Endothelial cell of umbilical vein (primary cell): ENCODE measurements around the gene FAS. TPM values are rescaled to one million over a fixed set of nuclear protein-coding genes. Genes with fewer than 3 reads are reported as not detected.
"Not testable (repeated sequence)": the region's sequence is repeated elsewhere in the genome, so short reads cannot be mapped to it uniquely, and the experiment has no call there.

Experiments
- BruUV-seq: library from RNA; stranded (reverse); fragments of 400-500 nt; replicated peaks from 2 replicates; lab custom pipeline; 2021; lab: Mats Ljungman, UMichigan
- CTCF ChIA-PET: fragments of 300-600, 350-600 bp; sonication (Branson Sonifier 250); formaldehyde crosslinking; loops from one replicate; lab custom pipeline; 2021; ENCODE audit warnings: antibody characterized with exemption, inconsistent platforms; lab: Charles Lee
- POLR2A ChIA-PET: fragments of 300-600, 350-600 bp; sonication (Branson Sonifier 250); formaldehyde crosslinking; loops from one replicate; lab custom pipeline; 2021; ENCODE audit warnings: antibody characterized with exemption, inconsistent platforms; lab: Charles Lee
- DNase-seq: peaks from one replicate; pipeline ENCODE4 v3.0.0-alpha.2; 2011; ENCODE audit warnings: low read depth, low spot score
- FAIRE-seq: peaks from 2 replicates; lab custom pipeline; 2011; peaks lifted over from hg19 to GRCh38; lab: Jason Lieb, UNC
- H2AFZ ChIP-seq: 2 replicates; pipeline ENCODE4 v1.6.0; 2012; ENCODE audit warnings: low read depth, low read length, control low read depth, inconsistent platforms
- H3K27ac ChIP-seq: 2 replicates; pipeline ENCODE4 v1.5.1; 2011; ENCODE audit warnings: low read depth, mild to moderate bottlenecking, control low read depth, low read length, moderate library complexity; ENCODE audit not compliant: insufficient read depth
- H3K27me3 ChIP-seq, 2 experiments: 2 replicates each; pipeline versions ENCODE4 v1.6.0 to v1.6.1; 2011; ENCODE audit warnings: low read length in 2 of 2, mixed read lengths in 1 of 2; ENCODE audit not compliant: control insufficient read depth in 2 of 2, insufficient read depth in 2 of 2
- H3K36me3 ChIP-seq, 2 experiments: 2 replicates in 1 of 2; 3 replicates in 1 of 2; pipeline ENCODE4 v1.5.1; 2011; ENCODE audit warnings: low read length in 2 of 2, mild to moderate bottlenecking in 1 of 2, moderate library complexity in 1 of 2; ENCODE audit not compliant: control insufficient read depth in 2 of 2, insufficient read depth in 2 of 2; ENCODE audit errors: extremely low read depth in 1 of 2
- H3K4me1 ChIP-seq: 3 replicates; pipeline ENCODE4 v1.5.1; 2011; ENCODE audit warnings: mild to moderate bottlenecking, low read length; ENCODE audit not compliant: control insufficient read depth, insufficient read depth; ENCODE audit errors: extremely low read depth
- H3K4me2 ChIP-seq: 2 replicates; pipeline ENCODE4 v1.6.1; 2011; ENCODE audit warnings: low read length, control low read depth, mixed read lengths; ENCODE audit not compliant: insufficient read depth
- H3K4me3 ChIP-seq, 3 experiments: fragments of 200-600 bp in 1 of 3; sonication (generic), shearing (Covaris generic) in 1 of 3; replicated peaks in 1 of 3; 2 replicates each; pipeline ENCODE4 v1.5.1; 2011 to 2016; ENCODE audit warnings: control low read depth in 3 of 3, low read length in 3 of 3, mild to moderate bottlenecking in 2 of 3, inconsistent platforms in 1 of 3, low read depth in 1 of 3, moderate library complexity in 1 of 3; ENCODE audit not compliant: insufficient read depth in 1 of 3
- H3K79me2 ChIP-seq: 2 replicates; pipeline ENCODE4 v1.6.0; 2012; ENCODE audit warnings: low read length, inconsistent platforms; ENCODE audit not compliant: control insufficient read depth, insufficient read depth
- H3K9ac ChIP-seq: replicated peaks from 2 replicates; pipeline ENCODE3; 2011; ENCODE audit warnings: low read length, control low read depth; ENCODE audit not compliant: insufficient read depth; ENCODE audit errors: extremely low read depth
- H3K9me1 ChIP-seq: replicated peaks from 3 replicates; pipeline ENCODE4 v1.6.0; 2011; ENCODE audit warnings: mild to moderate bottlenecking, low read length; ENCODE audit not compliant: control insufficient read depth, insufficient read depth; ENCODE audit errors: extremely low read depth
- H3K9me3 ChIP-seq: replicated peaks from 2 replicates; pipeline ENCODE4 v1.5.1; 2012; ENCODE audit warnings: low read length, inconsistent platforms; ENCODE audit not compliant: control insufficient read depth, insufficient read depth
- H4K20me1 ChIP-seq: replicated peaks from 2 replicates; pipeline ENCODE3; 2011; ENCODE audit warnings: mild to moderate bottlenecking, low read length; ENCODE audit not compliant: control insufficient read depth, insufficient read depth; ENCODE audit errors: extremely low read depth
- EZH2 ChIP-seq: IDR thresholded peaks from 2 replicates; pipeline ENCODE4 v1.6.1; 2012; ENCODE audit warnings: borderline replicate concordance, low read depth, mild to moderate bottlenecking, moderate library complexity, low read length, inconsistent platforms; ENCODE audit not compliant: severe bottlenecking
- FOS ChIP-seq: IDR thresholded peaks from 2 replicates; pipeline ENCODE4 v1.6.1; 2011; ENCODE audit warnings: mild to moderate bottlenecking, low read length, moderate library complexity, borderline replicate concordance; ENCODE audit not compliant: insufficient read depth
- GATA2 ChIP-seq: IDR thresholded peaks from 2 replicates; pipeline ENCODE4 v1.7.0; 2011; ENCODE audit warnings: low read depth, mild to moderate bottlenecking, moderate library complexity, mixed read lengths, low read length; ENCODE audit not compliant: insufficient read length, insufficient read depth
- JUN ChIP-seq: IDR thresholded peaks from 2 replicates; pipeline ENCODE4 v1.6.1; 2011; ENCODE audit warnings: borderline replicate concordance, low read depth; ENCODE audit not compliant: insufficient read length, insufficient read depth
- MYC ChIP-seq: IDR thresholded peaks from one replicate; pipeline ENCODE4 v1.6.1; 2011; ENCODE audit warnings: mild to moderate bottlenecking, low read depth, low read length
- POLR2A ChIP-seq: IDR thresholded peaks from 2 replicates; pipeline ENCODE4 v1.6.1; 2012; ENCODE audit warnings: low read depth, mild to moderate bottlenecking, control low read depth, low read length
- POLR2AphosphoS5 ChIP-seq: IDR thresholded peaks from 2 replicates; pipeline ENCODE4 v1.6.1; 2012; ENCODE audit warnings: low read depth, mild to moderate bottlenecking, control low read depth, low read length, moderate library complexity; ENCODE audit not compliant: insufficient read depth
- dilution Hi-C: fragments of 300-500 bp; cut with MboI; formaldehyde crosslinking; loops from one replicate; pipeline ENCODE4 v1.15.0; 2019; ENCODE audit warnings: low sequenced_read_pairs; ENCODE audit not compliant: extremely low pct_ligation_motif_present
- intact Hi-C: fragments of 100-400 bp; cut with micrococcal nuclease; formaldehyde crosslinking; loops from one replicate; pipeline ENCODE4 v1.10.0; 2022
- polyA plus RNA-seq, 4 experiments: library from polyadenylated mRNA; depleted of rRNA in 3 of 4; stranded (reverse) in 3 of 4; unstranded in 1 of 4; fragments of >200 nt; gene quantifications; 2 replicates each; pipeline versions ENCODE4 v1.2.1 to v1.2.3, GENCODE V29; 2011 to 2012; ENCODE audit warnings: missing spikeins in 1 of 4
- total RNA-seq: library from RNA; stranded (reverse); gene quantifications from 2 replicates; pipeline ENCODE4 v1.2.3, GENCODE V29; 2021
- TF ChIP-seq, protein P1 (sequence below): IDR thresholded peaks from 2 replicates; pipeline ENCODE4 v1.6.1; 2011; ENCODE audit not compliant: insufficient read depth, insufficient read length
- TF ChIP-seq, protein P2 (sequence below), 2 donors: IDR thresholded peaks; 1 replicate in 1 of 2; 2 replicates in 1 of 2; pipeline ENCODE4 v1.5.1; 2011; ENCODE audit warnings: low read length in 2 of 2, mild to moderate bottlenecking in 2 of 2, moderate library complexity in 2 of 2, control low read depth in 1 of 2, inconsistent platforms in 1 of 2, low read depth in 1 of 2; ENCODE audit not compliant: insufficient read depth in 1 of 2; ENCODE audit errors: extremely low read depth in 1 of 2

FAS gene
- total and polyA plus RNA-seq, 2 donors (not counting 3 experiments of a cell fraction or from before 2014, with no cell fraction given) = 2.0 to 6.1 TPM

- POLR2A ChIA-PET = no interaction called here
- dilution Hi-C loops = no loop called here
Measured at GRCh38 chr10:89019569-89020327, 29.1 kb downstream of the FAS start.

DNA sequence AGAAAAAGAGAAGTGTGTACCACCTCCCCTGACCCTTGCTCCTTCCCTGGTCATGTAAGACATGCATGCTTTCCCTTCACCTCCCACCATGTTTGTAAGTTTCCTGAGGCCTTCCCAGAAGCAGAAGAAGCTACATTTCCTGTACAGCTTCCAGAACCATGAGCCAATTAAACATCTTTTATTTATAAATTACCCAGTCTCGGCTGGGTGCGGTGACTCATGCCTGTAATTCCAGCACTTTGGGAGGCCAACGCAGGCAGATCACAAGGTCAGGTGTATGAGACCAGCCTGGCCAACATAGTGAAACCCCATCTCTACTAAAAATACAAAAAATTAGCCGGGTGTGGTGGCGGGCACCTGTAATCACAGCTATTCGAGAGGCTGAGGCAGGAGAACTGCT, 30.9 kb downstream of the FAS start:
- POLR2A ChIA-PET, FAIRE-seq, H3K9ac ChIP-seq, BruUV-seq, H3K36me3 ChIP-seq, H3K79me2 ChIP-seq, H2AFZ ChIP-seq, H3K9me3 ChIP-seq, H4K20me1 ChIP-seq, dilution Hi-C loops, H3K27me3 ChIP-seq, H3K4me1 ChIP-seq, H3K4me3 ChIP-seq, H3K27ac ChIP-seq, DNase-seq, intact Hi-C loops, H3K4me2 ChIP-seq, H3K9me1 ChIP-seq: not testable (repeated sequence)
- CTCF ChIA-PET = interaction anchor here (1.5 kb wide), 1 partner anchor 14 kb away, joined by 5 read pairs; no protein-coding TSS in a partner anchor

More at GRCh38 chr10:89019569-89020327, 29.1 kb downstream of the FAS start:
- Histone ChIP-seq H3K27ac (no peak overlapping the region), H3K9ac (no peak overlapping the region), H2AFZ (no peak overlapping the region), H3K4me3 (no peak overlapping the region), H3K4me1 (no peaks in the 10 kb centered on the region), H4K20me1 (no peaks in the 10 kb centered on the region), H3K9me3 (no peaks in the 10 kb centered on the region), H3K79me2 (no peaks in the 10 kb centered on the region), H3K4me2 (no peak overlapping the region), H3K36me3 (no peaks in the 10 kb centered on the region), H3K9me1 (no peaks in the 10 kb centered on the region), H3K27me3 (no peaks in the 10 kb centered on the region)
- FAIRE-seq = no peak
- BruUV-seq = no TSS peak
- intact Hi-C loops = no loop called here
- CTCF ChIA-PET = interaction anchor here (1.1 to 1.4 kb wide), 6 partner anchors 10 to 199 kb away, joined by 3 to 4 read pairs (median 4); no protein-coding TSS in a partner anchor
- TF ChIP-seq POLR2A (no peak), MYC (no peak), FOS (no peak), POLR2AphosphoS5 (no peak), EZH2 (no peak), GATA2 (no peak), JUN (no peak)
- TF ChIP-seq, protein P1, sequence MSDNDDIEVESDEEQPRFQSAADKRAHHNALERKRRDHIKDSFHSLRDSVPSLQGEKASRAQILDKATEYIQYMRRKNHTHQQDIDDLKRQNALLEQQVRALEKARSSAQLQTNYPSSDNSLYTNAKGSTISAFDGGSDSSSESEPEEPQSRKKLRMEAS = no peak
- TF ChIP-seq, protein P2, sequence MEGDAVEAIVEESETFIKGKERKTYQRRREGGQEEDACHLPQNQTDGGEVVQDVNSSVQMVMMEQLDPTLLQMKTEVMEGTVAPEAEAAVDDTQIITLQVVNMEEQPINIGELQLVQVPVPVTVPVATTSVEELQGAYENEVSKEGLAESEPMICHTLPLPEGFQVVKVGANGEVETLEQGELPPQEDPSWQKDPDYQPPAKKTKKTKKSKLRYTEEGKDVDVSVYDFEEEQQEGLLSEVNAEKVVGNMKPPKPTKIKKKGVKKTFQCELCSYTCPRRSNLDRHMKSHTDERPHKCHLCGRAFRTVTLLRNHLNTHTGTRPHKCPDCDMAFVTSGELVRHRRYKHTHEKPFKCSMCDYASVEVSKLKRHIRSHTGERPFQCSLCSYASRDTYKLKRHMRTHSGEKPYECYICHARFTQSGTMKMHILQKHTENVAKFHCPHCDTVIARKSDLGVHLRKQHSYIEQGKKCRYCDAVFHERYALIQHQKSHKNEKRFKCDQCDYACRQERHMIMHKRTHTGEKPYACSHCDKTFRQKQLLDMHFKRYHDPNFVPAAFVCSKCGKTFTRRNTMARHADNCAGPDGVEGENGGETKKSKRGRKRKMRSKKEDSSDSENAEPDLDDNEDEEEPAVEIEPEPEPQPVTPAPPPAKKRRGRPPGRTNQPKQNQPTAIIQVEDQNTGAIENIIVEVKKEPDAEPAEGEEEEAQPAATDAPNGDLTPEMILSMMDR (IDR thresholded peaks at IDR 0.05; ENCODE audit: extremely low read depth in 1 of 2, insufficient read depth in 1 of 2, low read depth in 1 of 2, low read length in 2 of 2) = no peak
- no peak for DNase-seq
